Measurements from ENCODE around the gene HPX. TPM values are rescaled to one million over a fixed set of nuclear protein-coding genes. Genes with fewer than 3 reads are reported as not detected.

The HPX gene
- polyA plus RNA-seq, 3 donors = 0.40 TPM; not detected in 2

- Histone ChIP-seq H3K9me3 (replicated peaks in 1 of 2; ENCODE audit: control insufficient read depth in 1 of 2, insufficient read depth in 1 of 2, low read length in 2 of 2) (no peaks in the 10 kb centered on the region), H3K36me3 (replicated peaks in 1 of 2; ENCODE audit: control insufficient read depth in 1 of 2, insufficient read depth in 2 of 2, low read length in 2 of 2) (peaks cover 10 to 19% of the 10 kb centered on the region in 2 donors), H3K4me1 (ENCODE audit: control insufficient read depth in 1 of 2, insufficient read depth in 2 of 2, low read length in 2 of 2) (peaks cover 21 to 22% of the 10 kb centered on the region in 2 donors), H3K27ac (ENCODE audit: low read depth in 1 of 2, low read length in 2 of 2) (peak overlapping the region; percentile 9 to 54), H4K20me1 (ENCODE audit: insufficient read depth, low read length) (no peaks in the 10 kb centered on the region), H3K79me2 (ENCODE audit: insufficient read depth, low read length) (peaks cover 9% of the 10 kb centered on the region), H3K27me3 (ENCODE audit: control insufficient read depth in 2 of 2, insufficient read depth in 2 of 2, low read length in 2 of 2) (no peaks in the 10 kb centered on the region), H3K9ac (ENCODE audit: insufficient read depth, low read length, poor library complexity, severe bottlenecking) (no peak overlapping the region), H3K4me3 (replicated peaks in 1 of 3; ENCODE audit: low read depth in 2 of 3, low read length in 3 of 3) (peak overlapping the region in 1 of 3 experiments; percentile 41), H2AFZ (ENCODE audit: insufficient read depth, low read depth, low read length, poor library complexity, severe bottlenecking) (peak overlapping the region; percentile 75), H3K4me2 (replicated peaks; ENCODE audit: extremely low read depth, low read length, poor library complexity, severe bottlenecking) (peak overlapping the region; percentile 39)
- TF ChIP-seq CTCF (IDR thresholded peaks at IDR 0.05) = no peak
- peak; percentile 85 to 87 (median 85) for DNase-seq
- Mint-ChIP-seq H3K4me1 (peaks cover 12% of the 10 kb centered on the region), H3K4me3 (no peak overlapping the region), H3K27me3 (ENCODE audit: low read depth in 3 of 3) (peaks cover 0 to 4% (median 2%) of the 10 kb centered on the region in 3 donors), H3K36me3 (peaks cover 18% of the 10 kb centered on the region in 2 donors), H3K9me3 (no peaks in the 10 kb centered on the region), H3K27ac (no peak overlapping the region)
- intact Hi-C loops (cut with micrococcal nuclease) = no loop called here
- 10% methylated on average over 3 of the region's 6 CpGs for WGBS (ENCODE audit: insufficient coverage)
These were observed 28.1 kb upstream of the HPX start for GRCh38 chr11:6468712-6469495.

- H3K4me1 Mint-ChIP-seq = no peaks in the 10 kb centered on the region
- intact Hi-C loops (cut with micrococcal nuclease) = no loop called here
- no CpG with 5 or more reads among the region's 1 CpG for WGBS (ENCODE audit: insufficient coverage)
- H2AFZ ChIP-seq (ENCODE audit: insufficient read depth, low read depth, low read length, poor library complexity, severe bottlenecking) = no peak overlapping the region
- no peaks in the 10 kb centered on the region for H3K9me3 ChIP-seq (replicated peaks in 1 of 2; ENCODE audit: control insufficient read depth in 1 of 2, insufficient read depth in 1 of 2, low read length in 2 of 2)
- no peak for TF ChIP-seq CTCF (IDR thresholded peaks at IDR 0.05)
- no peaks in the 10 kb centered on the region for H3K27me3 ChIP-seq (ENCODE audit: control insufficient read depth in 2 of 2, insufficient read depth in 2 of 2, low read length in 2 of 2)
- no peak overlapping the region for H3K27ac ChIP-seq (ENCODE audit: low read depth in 1 of 2, low read length in 2 of 2)
- no peaks in the 10 kb centered on the region for H3K9me3 Mint-ChIP-seq
- H3K27me3 Mint-ChIP-seq (ENCODE audit: low read depth in 3 of 3) = peaks cover 0 to 2% (median 0%) of the 10 kb centered on the region in 3 donors
- no peak overlapping the region for H3K4me3 Mint-ChIP-seq
- no peak for DNase-seq
- H4K20me1 ChIP-seq (ENCODE audit: insufficient read depth, low read length) = no peaks in the 10 kb centered on the region
- H3K79me2 ChIP-seq (ENCODE audit: insufficient read depth, low read length) = no peaks in the 10 kb centered on the region
- H3K4me3 ChIP-seq (replicated peaks in 1 of 3; ENCODE audit: low read depth in 2 of 3, low read length in 3 of 3) = no peak overlapping the region
- H3K9ac ChIP-seq (ENCODE audit: insufficient read depth, low read length, poor library complexity, severe bottlenecking) = no peak overlapping the region
- peaks cover 62 to 64% of the 10 kb centered on the region in 2 donors for H3K36me3 Mint-ChIP-seq
- peaks cover 44 to 80% of the 10 kb centered on the region in 2 donors for H3K36me3 ChIP-seq (replicated peaks in 1 of 2; ENCODE audit: control insufficient read depth in 1 of 2, insufficient read depth in 2 of 2, low read length in 2 of 2)
- H3K27ac Mint-ChIP-seq = no peak overlapping the region
- H3K4me2 ChIP-seq (replicated peaks; ENCODE audit: extremely low read depth, low read length, poor library complexity, severe bottlenecking) = no peak overlapping the region
- H3K4me1 ChIP-seq (ENCODE audit: control insufficient read depth in 1 of 2, insufficient read depth in 2 of 2, low read length in 2 of 2) = no peaks in the 10 kb centered on the region
These were observed 18.3 kb upstream of the HPX start for GRCh38 chr11:6459099-6459450.

All from CD14-positive monocyte (primary cell).